Measurements from ENCODE around the gene PDE11A.
A peak's percentile ranks its signal among the peaks of the same experiment; 100 is the strongest.

Gene PDE11A

DNA sequence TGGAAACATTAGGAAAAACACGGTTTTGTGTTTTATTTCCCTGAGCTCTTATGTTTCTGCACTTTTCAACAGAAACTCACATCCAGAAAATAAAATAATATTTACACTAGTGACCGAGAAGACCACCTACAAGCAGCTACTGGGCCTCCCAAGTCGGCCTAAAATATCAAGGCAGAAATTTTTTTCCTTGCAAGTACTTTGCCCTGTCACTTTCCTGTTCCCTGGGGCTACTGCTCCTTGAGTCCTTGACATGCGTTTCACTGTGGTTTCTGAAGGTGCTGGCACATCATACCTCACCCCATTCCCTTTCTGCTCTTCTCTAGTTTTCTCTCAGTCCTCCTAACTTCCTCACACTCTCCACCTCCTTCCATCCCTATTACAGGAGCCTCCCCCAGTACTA is 400.9 kb downstream of the PDE11A start (continued):
- TF ChIP-seq, protein P1, sequence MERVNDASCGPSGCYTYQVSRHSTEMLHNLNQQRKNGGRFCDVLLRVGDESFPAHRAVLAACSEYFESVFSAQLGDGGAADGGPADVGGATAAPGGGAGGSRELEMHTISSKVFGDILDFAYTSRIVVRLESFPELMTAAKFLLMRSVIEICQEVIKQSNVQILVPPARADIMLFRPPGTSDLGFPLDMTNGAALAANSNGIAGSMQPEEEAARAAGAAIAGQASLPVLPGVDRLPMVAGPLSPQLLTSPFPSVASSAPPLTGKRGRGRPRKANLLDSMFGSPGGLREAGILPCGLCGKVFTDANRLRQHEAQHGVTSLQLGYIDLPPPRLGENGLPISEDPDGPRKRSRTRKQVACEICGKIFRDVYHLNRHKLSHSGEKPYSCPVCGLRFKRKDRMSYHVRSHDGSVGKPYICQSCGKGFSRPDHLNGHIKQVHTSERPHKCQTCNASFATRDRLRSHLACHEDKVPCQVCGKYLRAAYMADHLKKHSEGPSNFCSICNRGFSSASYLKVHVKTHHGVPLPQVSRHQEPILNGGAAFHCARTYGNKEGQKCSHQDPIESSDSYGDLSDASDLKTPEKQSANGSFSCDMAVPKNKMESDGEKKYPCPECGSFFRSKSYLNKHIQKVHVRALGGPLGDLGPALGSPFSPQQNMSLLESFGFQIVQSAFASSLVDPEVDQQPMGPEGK (CRISPR knock-in tag; IDR thresholded peaks at IDR 0.05; ENCODE audit: borderline replicate concordance) = no peak
- TF ChIP-seq RARB (CRISPR knock-in tag; IDR thresholded peaks at IDR 0.05) (no peak), ZNF70 (CRISPR knock-in tag; IDR thresholded peaks at IDR 0.05) (no peak)

DNA sequence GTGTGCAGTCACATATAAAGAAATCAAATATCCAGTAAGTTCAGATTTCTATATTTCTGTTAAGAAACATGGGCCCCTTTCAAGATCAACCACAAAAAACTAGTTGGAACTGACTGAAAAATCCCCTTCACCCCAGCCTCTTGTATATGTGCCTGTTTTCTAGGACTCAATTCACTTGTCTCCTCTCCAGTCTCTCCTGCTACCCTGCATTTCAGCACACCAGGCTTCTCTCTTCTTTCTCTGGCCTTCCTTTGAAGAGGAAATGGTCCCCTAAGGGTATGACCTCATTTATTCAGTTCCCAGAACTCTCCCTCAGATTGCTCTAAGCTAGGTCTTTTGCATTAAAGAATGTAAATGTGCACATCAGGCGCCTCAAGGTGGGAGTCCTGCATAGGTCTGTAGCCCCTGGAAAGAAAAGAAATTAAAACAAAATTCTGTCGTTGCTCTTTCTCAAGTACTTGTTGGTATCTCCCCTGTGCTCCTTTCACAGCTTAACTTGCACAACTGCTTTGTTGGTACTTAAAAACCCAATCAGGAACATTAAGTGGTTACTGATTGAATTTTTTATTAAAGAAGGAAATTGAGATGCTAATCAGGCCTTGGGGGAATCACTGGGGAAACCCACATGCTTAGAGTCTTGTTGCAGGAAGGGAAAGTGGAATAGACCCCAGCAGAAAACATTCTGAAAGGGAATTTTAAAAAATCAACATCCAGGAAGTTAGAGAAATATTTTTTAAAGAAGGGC is 401.6 kb downstream of the PDE11A start:
- ATAC-seq = no peak
- TF ChIP-seq ESRRG (CRISPR knock-in tag; IDR thresholded peaks at IDR 0.05) (no peak), ZNF70 (CRISPR knock-in tag; IDR thresholded peaks at IDR 0.05) (0 out of 2 replicates have a peak, but pooled peaks have one; percentile 36)

DNA sequence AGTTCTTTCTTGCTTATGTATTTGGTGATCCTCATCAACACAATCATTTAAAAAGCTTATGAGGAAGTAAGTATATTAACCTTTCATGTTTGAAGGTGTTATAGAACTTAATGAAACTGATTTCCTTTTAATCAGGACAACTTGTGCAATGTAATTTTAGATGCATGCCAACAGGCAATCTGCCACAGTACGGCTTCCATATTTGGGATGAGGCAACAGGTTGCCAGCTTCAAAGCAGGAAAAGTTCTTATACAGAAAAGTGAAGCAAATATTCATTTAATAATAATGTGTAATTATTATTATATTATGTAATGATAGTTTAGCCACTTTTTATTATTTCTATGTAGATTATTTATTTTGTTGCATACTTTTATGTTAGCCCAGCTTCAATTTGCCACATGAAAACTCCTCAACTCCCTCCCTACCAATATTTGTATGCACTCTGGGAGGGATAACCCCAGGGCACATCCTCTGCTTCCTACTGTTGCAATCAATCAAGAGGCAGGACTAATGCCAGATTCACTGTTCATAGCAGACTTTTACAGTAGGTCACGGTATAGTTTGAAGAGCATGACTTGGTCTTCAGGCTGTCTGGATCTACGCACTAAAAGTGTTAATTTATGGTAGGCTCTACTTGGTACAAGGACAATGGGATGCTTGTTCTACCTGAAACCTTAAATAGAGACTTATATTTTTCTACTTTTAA is 402.8 kb downstream of the PDE11A start:
- no peak for ATAC-seq
- TF ChIP-seq, protein P2, sequence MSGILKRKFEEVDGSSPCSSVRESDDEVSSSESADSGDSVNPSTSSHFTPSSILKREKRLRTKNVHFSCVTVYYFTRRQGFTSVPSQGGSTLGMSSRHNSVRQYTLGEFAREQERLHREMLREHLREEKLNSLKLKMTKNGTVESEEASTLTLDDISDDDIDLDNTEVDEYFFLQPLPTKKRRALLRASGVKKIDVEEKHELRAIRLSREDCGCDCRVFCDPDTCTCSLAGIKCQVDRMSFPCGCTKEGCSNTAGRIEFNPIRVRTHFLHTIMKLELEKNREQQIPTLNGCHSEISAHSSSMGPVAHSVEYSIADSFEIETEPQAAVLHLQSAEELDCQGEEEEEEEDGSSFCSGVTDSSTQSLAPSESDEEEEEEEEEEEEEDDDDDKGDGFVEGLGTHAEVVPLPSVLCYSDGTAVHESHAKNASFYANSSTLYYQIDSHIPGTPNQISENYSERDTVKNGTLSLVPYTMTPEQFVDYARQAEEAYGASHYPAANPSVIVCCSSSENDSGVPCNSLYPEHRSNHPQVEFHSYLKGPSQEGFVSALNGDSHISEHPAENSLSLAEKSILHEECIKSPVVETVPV (CRISPR knock-in tag; IDR thresholded peaks at IDR 0.05) = no peak
- TF ChIP-seq ZNF8 (CRISPR knock-in tag; IDR thresholded peaks at IDR 0.05) = no peak
- TF ChIP-seq RARB (CRISPR knock-in tag; IDR thresholded peaks at IDR 0.05) = no peak
- no peak for TF ChIP-seq SNAI2 (CRISPR knock-in tag; IDR thresholded peaks at IDR 0.05)
- TF ChIP-seq, protein P1 (CRISPR knock-in tag; IDR thresholded peaks at IDR 0.05; ENCODE audit: borderline replicate concordance) = no peak
- TF ChIP-seq CSDC2 (CRISPR knock-in tag; IDR thresholded peaks at IDR 0.05) = no peak
- no peak for TF ChIP-seq ZC3H10 (CRISPR knock-in tag; IDR thresholded peaks at IDR 0.05)
- TF ChIP-seq, protein P3, sequence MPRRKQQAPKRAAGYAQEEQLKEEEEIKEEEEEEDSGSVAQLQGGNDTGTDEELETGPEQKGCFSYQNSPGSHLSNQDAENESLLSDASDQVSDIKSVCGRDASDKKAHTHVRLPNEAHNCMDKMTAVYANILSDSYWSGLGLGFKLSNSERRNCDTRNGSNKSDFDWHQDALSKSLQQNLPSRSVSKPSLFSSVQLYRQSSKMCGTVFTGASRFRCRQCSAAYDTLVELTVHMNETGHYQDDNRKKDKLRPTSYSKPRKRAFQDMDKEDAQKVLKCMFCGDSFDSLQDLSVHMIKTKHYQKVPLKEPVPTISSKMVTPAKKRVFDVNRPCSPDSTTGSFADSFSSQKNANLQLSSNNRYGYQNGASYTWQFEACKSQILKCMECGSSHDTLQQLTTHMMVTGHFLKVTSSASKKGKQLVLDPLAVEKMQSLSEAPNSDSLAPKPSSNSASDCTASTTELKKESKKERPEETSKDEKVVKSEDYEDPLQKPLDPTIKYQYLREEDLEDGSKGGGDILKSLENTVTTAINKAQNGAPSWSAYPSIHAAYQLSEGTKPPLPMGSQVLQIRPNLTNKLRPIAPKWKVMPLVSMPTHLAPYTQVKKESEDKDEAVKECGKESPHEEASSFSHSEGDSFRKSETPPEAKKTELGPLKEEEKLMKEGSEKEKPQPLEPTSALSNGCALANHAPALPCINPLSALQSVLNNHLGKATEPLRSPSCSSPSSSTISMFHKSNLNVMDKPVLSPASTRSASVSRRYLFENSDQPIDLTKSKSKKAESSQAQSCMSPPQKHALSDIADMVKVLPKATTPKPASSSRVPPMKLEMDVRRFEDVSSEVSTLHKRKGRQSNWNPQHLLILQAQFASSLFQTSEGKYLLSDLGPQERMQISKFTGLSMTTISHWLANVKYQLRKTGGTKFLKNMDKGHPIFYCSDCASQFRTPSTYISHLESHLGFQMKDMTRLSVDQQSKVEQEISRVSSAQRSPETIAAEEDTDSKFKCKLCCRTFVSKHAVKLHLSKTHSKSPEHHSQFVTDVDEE (CRISPR knock-in tag; IDR thresholded peaks at IDR 0.05) = no peak
- no peak for TF ChIP-seq ESRRG (CRISPR knock-in tag; IDR thresholded peaks at IDR 0.05)
- TF ChIP-seq, protein P4, sequence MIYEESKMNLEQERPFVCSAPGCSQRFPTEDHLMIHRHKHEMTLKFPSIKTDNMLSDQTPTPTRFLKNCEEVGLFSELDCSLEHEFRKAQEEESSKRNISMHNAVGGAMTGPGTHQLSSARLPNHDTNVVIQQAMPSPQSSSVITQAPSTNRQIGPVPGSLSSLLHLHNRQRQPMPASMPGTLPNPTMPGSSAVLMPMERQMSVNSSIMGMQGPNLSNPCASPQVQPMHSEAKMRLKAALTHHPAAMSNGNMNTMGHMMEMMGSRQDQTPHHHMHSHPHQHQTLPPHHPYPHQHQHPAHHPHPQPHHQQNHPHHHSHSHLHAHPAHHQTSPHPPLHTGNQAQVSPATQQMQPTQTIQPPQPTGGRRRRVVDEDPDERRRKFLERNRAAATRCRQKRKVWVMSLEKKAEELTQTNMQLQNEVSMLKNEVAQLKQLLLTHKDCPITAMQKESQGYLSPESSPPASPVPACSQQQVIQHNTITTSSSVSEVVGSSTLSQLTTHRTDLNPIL (CRISPR knock-in tag; IDR thresholded peaks at IDR 0.05; ENCODE audit: low read depth) = no peak
- TF ChIP-seq OSR1 (CRISPR knock-in tag; IDR thresholded peaks at IDR 0.05) = no peak
- no peak for TF ChIP-seq ZFP30 (CRISPR knock-in tag; IDR thresholded peaks at IDR 0.05)
- TF ChIP-seq ZNF70 (CRISPR knock-in tag; IDR thresholded peaks at IDR 0.05) = no peak
- no peak for TF ChIP-seq TCF4 (CRISPR knock-in tag; IDR thresholded peaks at IDR 0.05; ENCODE audit: borderline replicate concordance)
- no peak for TF ChIP-seq BACH2 (CRISPR knock-in tag; IDR thresholded peaks at IDR 0.05; ENCODE audit: borderline replicate concordance)

DNA sequence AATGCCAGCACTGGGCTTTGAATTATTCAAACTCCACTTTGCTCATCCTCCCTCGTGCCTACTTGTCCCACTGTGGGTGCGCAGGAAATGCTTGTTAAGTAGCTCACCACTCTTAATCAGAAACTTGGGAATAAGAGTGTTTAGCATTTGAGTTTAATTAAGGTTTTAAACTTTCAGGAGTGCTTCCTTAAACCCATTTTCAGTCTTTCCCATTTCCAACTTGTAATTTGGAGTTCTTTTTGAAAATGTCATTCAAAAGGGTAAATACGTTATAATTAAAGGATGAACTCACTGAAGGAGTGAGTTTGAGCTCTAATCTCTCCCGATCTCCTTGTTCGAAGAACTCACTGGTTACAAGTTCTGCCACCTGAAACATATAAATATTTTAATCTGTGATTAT is 403.4 kb downstream of the PDE11A start:
- TF ChIP-seq TCF4 (CRISPR knock-in tag; IDR thresholded peaks at IDR 0.05; ENCODE audit: borderline replicate concordance) (no peak), BACH2 (CRISPR knock-in tag; IDR thresholded peaks at IDR 0.05; ENCODE audit: borderline replicate concordance) (no peak), SNAI2 (CRISPR knock-in tag; IDR thresholded peaks at IDR 0.05) (no peak), ESRRG (CRISPR knock-in tag; IDR thresholded peaks at IDR 0.05) (no peak), ISL1 (CRISPR knock-in tag; IDR thresholded peaks at IDR 0.05) (no peak)
- TF ChIP-seq, protein P2 (CRISPR knock-in tag; IDR thresholded peaks at IDR 0.05) = no peak
- ATAC-seq = no peak
